HG03432 (cell line): ENCODE data around the gene UCP2.
"Not testable (repeated sequence)": the region's sequence is repeated elsewhere in the genome, so short reads cannot be mapped to it uniquely, and the experiment has no call there.

Source experiments
- ATAC-seq: cut with Tn5 transposase; IDR thresholded peaks from one replicate; pipeline ENCODE4 v1.9.1; 2021; ENCODE audit warnings: mild to moderate bottlenecking, moderate library complexity; ENCODE audit not compliant: unreplicated experiment

The UCP2 gene

DNA sequence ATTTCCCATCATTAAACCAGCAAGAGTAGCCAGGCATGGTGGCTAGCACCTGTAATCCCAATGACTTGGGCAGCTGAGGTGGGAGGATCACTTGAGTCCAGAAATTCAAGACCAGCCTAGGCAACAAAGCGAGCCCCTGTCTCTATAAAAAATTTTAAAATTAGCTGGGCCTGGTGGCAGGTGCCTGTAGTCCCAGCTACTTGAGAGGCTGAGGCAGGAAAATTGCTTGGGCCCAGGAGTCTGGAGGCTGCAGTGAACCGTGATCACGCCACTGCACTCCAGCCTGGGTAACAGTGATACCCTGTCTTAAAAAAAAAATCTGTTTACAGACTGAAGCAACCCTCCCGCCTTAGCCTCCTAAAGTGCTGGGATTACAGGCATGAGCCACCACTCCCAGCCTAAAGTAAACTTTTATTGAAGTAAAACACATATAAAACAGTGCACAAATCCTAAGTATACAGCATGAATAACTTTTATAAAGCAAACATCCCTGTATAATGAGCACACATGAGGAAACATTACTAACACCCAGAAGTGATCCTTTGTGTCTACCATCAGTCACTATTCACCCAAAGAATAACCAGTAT lies 13.6 kb upstream of the UCP2 start:
- no peak for ATAC-seq

GRCh38 chr11:73995731-73996130 lies 13.1 kb upstream of the UCP2 start:
- peak; percentile 36 for ATAC-seq

DNA sequence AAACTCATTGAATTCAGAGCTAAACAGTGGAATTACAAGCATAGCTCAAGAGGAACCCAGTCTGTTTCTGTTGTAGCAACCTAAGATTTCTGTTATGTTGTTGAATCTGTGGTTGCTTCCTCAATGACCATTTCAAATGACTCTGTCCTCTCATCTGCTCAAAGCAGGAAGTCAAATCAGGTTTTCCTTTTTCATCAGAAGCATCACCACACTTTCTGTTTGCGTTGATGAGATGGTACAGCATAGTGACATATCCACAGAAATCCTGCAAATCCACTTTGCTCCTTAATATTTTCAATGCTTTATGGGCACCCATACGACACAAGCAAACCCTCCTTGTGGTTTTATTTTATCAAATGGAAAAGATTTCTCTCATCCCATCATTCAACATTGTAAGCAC lies 12.6 kb upstream of the UCP2 start:
- ATAC-seq, result peak; percentile 39

- peak; percentile 58 for ATAC-seq
Measured at GRCh38 chr11:73991471-73992006, 8.9 kb upstream of the UCP2 start.

DNA sequence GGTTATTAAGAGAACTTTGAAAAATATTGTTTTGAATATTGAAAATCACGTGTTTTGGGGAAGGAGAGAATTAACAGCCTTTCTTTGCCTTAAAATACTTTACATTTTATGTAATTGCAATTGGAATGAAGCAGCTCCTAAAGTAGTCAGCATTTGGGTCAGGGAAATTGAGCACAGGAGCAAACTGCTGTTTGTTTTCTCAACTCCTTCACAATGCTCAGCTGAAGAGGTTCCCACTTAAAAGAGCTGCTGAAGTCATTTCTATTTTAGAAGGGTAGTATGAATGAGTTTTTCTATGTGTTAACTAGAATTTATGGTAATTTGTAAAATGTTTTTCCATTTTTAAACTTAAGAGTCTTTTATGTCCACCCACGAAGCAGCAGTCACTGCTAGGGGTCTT lies 8.1 kb upstream of the UCP2 start:
- no peak for ATAC-seq

GRCh38 chr11:73989156-73989555 lies 6.5 kb upstream of the UCP2 start:
- ATAC-seq, result no peak

DNA sequence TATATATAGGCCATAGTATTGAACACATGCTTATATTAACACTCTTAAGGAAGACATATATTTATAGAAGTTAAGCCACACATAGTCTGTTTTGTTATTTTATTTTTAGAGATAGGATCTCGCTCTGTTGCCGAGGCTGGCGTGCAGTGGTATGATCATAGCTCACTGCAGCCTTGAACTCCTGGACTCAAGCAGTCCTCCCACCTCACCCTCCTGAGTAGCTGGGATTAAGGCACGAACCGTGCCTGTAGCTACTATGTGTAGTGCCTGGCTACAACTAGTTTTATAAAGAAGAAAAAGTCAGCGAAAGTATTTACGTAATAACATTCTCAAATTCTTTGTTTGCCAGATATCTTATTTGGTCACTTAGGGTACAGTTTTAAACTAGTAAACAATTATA lies 5.6 kb upstream of the UCP2 start:
- no peak for ATAC-seq

GRCh38 chr11:73985661-73986060 lies 3.0 kb upstream of the UCP2 start:
- ATAC-seq, result not testable (repeated sequence)

DNA sequence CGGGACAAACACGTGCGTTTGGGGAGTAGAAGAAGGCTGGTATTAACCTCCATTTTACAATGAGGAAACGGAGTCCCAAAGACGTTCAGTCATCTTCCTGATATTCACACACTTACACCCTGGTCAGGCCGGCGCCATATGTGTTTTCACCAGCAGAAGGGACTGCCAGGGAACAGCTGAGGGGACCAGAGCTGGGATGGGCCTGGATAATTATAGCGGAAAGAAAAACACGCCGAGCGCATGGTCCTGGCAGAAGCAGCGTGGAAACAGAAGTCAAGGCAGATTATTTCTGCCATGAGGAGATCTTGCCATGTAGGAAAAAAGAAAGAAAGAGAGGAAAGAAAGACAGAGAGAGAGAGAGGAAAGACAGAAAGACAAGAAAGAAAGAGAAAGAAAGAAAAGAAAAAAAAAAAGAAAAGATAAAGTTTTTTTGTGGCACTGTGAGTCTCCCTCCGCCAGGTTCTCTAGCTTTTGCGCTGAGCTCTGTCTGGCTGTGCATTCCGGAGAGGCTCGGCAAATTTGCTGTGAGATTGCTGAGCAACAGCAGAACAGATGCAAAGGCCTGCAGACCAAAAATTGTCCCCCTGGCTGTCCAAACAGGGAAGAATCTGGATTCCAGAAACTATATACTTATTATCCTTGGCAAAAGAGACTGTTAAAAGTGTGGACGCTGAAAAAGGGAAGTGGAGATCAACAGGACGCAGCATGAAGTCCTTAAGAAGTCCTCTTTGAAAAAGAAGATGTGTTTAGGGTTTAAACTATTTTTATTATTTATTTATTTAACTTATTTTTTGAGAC lies 1.3 kb upstream of the UCP2 start:
- no peak for ATAC-seq

DNA sequence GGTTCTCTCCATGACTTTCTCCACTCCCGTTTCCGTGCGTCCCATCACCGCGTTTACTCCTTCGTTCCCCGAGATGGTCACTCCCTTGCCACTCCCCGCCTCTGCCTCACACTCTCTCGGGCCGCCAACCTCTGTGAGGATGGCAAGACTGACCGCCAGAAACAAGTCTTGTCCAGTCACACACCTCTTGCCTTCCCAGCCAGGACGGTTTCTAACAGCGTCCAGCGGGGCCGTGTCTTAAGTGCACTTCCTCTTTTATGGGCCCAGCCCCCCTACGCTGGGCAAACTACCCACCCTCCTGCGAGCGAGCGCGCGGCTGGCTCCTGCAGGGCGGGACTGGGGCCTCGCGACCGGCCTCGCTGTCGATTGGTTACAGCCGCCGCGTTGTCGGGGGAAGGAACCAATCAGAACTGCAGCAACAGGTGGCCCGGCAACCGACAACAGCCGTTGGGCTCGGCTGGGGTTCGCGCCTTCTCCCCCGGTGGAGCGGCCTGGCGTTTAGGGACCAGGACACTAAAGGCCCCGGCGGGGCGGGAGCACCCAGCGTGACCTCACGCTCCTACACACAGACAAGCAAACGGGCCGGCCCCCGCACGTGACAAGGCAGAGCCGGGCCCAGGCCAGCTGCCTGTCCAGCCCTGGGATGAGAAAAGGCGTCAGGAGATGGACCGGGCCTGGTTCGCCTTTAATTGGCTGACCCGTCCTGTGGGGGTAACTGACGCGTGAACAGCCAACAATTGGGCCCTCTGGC lies 522 bp upstream of the UCP2 start:
- peak; percentile 81 for ATAC-seq

- ATAC-seq, result no peak
Measured at GRCh38 chr11:73981051-73981805, 1.4 kb downstream of the UCP2 start.

- ATAC-seq, result peak; percentile 47
Measured at GRCh38 chr11:73980001-73980961, 2.4 kb downstream of the UCP2 start.

GRCh38 chr11:73978576-73979086 lies 4.0 kb downstream of the UCP2 start:
- no peak for ATAC-seq

- ATAC-seq, result no peak
Measured at GRCh38 chr11:73977856-73978519, 4.7 kb downstream of the UCP2 start.

GRCh38 chr11:73976451-73977151 lies 6.0 kb downstream of the UCP2 start:
- no peak for ATAC-seq

DNA sequence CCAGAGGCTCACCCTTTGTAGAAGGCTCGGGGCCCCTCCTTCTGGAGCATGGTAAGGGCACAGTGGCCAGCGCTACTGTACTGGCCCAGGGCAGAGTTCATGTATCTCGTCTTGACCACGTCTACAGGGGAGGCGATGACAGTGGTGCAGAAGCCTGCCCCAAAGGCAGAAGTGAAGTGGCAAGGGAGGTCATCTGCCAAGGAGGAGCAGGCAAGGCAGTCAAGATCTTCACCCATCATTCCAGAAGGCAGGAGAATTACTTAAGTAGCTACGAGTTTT lies 7.2 kb downstream of the UCP2 start:
- no peak for ATAC-seq

DNA sequence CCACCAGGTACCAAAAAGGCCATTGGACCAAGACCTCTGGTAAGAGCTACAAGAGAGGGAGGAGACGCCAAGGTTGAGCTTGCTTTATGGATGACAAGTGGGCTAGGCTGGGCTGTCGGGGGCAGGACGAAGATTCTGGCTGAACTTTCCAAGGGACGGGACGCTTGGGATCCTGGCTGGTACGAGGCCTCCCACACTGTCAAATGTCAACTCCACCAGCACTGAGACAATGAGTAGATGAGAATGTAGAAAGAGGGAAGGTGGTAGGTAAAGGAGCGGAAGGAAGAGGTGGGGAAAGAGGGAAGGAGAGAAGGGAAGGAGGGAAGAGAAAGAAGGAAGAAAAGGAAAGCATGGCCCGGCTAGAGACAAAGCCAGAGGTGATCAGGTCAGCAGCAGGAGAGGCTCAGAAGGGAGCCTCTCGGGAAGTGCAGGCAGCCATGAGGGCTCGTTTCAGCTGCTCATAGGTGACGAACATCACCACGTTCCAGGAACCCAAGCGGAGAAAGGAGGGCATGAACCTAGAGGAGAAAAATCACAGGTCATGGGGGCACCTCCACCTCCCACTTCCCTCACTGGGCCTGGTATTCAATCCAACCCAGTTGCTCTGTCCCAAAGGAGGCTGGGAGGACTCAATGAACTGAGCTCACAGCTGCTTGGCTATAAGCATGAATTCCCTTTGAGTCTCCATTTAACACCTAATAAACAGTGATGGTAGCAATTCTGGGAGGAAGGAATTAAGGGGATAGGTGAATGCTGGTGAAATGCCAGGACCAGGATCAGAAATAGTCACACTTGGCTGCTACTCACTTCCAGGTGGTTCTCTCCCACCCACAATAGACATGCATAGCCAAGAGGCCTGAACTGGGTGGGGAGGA lies 7.8 kb downstream of the UCP2 start:
- no peak for ATAC-seq
